Hematopoietic multipotent progenitor cell treated with erythropoietin and hydrocortisone succinate and interleukin-3 and kit ligand, for 17 days (in vitro differentiated cells): ENCODE results near the gene GBP7.
"Not testable (repeated sequence)": the region's sequence is repeated elsewhere in the genome, so short reads cannot be mapped to it uniquely, and the experiment has no call there.

Experiments
- DNase-seq: peaks from one replicate; pipeline ENCODE4 v3.0.0-alpha.2; 2015; ENCODE audit warnings: low spot score

The GBP7 gene, protein sequence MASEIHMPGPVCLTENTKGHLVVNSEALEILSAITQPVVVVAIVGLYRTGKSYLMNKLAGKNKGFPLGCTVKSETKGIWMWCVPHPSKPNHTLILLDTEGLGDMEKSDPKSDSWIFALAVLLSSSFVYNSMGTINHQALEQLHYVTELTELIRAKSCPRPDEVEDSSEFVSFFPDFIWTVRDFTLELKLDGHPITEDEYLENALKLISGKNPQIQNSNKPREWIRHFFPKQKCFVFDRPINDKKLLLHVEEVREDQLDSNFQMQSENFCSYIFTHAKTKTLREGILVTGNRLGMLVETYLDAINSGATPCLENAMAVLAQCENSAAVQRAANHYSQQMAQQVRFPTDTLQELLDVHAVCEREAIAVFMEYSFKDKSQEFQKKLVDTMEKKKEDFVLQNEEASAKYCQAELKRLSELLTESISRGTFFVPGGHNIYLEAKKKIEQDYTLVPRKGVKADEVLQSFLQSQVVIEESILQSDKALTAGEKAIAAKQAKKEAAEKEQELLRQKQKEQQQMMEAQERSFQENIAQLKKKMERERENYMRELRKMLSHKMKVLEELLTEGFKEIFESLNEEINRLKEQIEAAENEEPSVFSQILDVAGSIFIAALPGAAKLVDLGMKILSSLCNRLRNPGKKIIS

DNA sequence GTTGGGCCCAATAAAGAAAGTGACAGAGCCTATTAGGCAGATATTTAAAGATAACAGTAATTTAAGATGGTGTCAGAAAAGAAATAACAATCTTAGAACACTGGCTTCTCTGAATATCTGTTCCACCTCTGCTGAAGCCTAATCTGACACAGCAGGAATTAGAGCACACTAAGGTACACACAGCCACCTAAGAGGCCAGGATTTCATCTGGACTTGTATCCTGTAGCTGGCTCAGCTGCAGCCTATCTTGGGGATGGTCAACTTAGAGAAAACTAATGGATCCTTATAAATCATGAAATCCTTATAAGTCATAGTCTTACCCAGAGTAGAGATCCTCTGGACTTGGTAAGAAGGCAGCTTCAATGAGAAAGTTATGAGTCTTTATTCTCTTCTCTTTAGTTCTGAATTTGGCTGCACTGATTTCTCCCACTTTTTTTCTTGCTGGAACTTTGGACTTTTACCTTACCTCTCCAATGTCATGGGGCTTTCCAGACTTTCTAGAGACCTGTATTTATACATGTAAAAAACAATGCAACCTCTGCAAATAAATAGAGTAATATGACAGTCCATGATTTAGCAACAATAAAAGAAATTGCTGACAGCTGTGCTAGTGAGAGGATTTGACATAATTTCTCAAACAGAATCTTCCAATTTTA, at the start of gene GBP7:
TSS of gene GBP7 (minus strand) at position 403 of the 656 bp plus-strand sequence. CDS start 4,068 bp downstream, outside the sequence.
- no peak for DNase-seq

DNA sequence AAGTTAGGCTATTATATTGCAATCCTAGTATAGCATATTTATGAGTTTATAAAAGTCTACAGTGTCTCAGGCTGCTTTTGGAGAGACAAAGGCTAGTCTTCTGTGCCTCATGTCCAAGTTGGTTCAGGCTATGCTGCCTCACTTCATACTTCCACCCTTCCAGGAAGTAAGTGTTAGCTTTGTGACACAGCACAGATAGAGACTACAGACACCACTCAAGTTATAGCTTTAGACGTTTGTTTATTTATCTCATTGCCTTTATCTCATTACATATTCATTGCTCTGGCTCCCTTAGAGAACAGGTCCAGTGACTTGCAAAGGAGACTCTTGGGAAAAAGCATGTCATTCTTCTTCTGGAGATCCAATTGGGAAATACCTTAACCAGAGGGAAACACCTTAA, 45.5 kb upstream of the GBP7 start:
- DNase-seq: no peak

DNA sequence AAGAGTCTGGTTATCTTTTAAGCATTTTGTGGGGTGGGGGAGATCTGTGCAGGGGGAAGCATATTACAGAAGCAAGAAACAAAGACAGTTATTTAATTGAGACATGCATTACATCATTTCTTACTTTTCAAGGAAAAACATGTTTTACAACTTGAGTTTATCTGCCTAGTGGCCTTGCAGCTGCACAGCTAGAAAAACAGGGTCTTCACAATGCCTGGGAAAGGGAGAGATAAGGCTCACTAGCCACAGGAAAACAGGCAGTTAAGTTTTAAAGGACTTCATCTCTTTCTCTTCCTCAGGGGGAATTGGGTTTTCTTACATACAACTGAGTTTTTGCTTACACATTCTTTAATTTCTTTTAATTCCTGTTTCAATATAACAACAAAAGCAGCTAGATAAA, 44.0 kb upstream of the GBP7 start:
- not testable (repeated sequence) for DNase-seq

DNA sequence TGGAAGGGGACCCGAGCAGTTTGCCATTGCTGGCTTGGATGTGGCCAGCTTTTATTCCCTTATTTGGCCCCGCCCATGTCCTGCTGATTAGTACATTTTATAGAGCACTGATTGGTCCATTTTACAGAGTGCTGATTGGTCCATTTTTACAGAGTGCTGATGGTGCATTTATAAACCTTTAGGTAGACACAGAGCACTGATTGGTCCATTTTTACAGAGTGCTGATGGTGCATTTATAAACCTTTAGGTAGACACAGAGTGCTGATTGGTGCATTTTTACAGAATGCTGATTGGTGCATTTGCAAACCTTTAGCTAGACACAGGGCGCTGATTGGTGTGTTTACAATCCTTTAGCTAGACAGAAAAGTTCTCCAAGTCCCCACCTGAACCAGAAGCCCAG, 43.1 kb upstream of the GBP7 start:
- DNase-seq: not testable (repeated sequence)

DNA sequence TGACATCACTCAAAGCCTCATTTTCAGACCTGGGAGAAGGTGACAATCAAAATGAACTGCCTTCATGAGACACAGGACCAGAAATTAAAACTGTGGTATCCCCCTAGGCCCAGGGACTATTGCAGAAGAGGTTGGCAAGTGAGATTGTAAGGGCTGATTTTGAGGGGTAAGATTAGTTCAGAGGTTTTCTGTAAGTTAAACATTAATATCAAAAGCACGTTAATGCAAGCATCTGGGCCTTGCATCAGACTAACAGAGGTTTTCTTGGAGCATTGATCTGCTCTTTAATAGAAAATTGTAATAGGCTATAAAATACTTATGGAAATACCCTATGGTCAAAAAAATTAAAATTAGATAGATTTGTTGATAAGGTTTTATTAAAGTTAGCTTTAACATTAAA, 37.5 kb upstream of the GBP7 start:
- DNase-seq: no peak

DNA sequence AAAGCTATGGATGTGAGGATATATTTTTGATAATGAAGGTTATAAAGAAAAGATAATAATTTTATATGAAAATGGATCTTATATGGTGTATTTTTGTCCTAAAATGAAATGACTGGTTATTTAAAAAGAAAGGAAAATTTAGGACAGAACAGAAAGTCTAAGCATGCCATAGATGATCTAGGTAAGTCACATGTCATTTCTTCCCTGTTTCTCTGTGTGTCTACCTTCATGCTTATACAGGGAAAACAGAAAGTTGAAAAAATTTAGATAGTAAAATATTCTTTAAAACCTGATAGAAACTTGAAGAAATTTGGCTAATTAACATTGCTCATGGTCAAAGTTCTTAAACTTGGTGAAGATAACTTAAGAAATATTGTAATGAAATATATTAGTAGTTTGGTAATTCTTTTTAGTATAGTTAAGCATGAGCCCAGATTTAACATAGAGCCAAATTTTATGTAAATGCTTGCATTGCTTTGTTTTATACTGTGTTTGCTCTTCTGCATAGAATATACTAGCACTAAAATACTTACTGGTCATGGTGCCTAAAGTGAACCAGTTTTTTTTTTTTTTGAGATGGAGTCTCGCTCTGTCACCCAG, 35.3 kb upstream of the GBP7 start:
- no peak for DNase-seq

DNA sequence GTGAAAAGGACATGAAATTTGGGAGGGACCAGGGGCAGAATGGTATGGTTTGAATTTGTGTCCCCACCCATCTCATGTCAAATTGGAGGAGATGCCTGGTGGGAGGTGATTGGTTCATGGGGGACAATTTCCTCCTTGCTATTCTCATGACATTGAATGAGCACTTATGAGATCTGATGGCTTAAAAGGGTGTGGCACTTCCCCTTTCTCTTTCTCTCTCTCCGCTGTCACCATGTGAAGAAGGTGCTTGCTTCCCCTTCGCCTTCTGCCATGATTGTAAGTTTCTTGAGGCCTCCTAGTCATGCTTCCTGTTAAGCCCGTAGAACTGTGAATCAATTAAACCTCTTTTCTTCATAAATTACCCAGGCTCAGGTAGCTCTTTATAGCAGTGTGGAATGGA, 30.6 kb upstream of the GBP7 start:
- DNase-seq: no peak

DNA sequence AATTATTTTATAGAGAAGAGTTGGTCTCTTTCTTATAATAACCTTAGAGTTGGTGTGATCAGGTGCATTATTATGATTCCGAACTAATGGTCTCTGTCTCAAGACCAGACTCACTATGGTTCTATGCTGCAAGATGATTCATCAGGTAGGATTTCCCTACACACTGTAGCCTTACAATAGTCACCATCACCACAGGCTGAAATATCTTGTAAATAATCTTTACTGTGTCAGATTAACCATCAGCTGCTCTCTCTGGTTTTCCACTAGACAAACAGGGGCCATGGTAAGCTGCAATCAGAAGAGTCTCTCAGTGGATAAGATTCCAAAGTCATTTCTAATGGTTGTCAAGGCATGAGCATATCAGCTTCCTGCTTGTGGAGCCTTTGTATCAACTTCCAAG, 27.4 kb upstream of the GBP7 start:
- no peak for DNase-seq

DNA sequence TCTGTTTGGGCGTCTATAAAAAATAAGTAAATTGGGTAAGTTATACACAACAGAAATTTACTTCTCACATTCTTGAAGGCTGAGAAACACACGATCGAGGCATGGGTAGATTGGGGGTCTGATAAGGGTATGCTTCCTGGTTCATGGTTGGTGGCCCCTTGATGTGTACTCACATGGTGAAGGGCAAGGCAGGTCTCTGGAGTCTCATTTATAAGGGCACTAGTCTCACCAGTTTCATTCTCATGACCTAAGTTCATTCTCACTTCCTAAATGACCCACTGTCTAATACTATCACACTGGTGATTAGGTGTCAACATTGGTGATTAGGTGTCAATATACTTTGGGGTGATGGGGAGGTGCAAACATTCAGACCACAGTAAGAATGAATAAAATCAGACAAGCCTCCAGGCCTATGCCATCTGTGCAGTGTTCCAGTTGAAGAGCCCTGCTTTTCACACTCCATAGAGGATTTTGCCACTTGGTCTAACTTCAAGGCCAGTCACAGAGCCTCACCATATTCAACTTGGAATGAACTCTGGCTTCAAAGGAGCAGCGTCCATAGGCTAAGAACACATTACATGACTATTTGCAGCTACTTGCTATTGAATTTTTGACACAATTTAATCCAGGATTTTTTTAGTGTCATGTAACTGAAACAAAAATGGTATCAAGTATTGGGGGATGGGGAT, 25.4 kb upstream of the GBP7 start:
- DNase-seq: no peak

DNA sequence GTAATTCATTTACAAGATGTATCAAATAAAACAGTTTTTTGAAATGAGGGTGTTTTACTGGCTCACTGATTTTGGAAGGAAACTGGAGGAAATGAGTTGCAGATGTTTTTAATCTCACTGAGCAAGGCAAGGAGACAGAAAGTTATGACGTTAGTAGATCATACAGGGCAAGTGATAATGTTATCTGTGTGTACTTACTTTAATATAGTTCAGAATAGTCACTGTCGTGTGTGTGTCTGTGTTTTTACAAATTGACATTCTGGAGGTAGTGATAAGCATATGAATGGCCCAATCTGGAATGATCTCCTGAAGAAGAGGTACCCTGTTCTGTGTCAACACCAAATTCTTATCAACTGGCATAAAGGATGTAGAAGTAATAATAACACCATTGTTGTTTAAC, 24.9 kb upstream of the GBP7 start:
- no peak for DNase-seq

DNA sequence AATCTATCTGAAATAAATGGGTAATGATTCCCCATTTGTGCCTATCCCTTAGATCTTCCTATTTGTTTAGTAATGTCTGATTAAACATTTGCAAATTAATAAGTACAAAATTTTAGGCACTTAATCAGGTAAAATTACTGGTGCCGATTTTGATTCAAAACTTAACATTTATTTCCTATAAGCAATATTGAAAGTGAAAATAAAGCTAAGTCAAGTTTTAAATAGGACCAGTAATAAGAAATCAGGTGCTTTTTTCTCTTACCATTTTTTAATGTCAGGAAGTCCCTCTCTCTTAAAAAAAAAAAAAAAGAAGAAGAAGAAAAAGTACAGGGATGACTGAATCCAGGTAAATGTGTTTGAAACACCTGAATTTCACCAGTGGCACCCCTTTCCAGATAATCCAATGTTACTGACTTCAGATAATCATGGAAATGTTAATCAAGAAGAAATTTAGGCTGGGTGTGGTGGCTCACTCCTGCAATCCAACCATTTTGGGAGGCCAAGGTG, 23.8 kb upstream of the GBP7 start:
- no peak for DNase-seq

DNA sequence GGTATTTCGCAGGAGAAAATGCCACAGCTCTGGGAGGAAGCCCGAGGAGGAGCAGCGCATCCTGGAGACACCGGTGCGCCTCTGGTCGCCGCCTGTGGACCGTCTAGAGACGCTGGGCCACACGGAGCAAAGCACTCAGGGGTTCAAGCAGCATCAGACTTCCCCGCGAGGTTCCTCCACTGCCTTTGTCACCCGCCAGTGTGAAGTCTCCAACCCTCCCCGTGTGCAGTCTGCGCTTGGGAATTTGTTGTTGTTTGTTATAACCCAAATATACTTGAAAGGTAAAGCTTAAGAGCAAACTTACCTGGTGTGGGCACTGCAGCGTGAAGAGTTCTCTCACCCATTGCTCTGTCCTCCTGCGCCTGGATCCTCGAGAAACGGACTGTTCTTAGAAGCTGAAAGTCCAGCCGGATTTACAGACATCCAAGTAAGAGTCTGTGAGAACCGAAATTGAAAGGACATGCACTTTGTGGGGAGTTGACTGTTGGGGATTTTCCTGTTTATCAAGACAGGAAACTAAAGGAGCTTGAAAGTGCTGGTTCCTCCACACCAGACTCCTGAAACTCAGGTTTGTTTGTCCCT, 22.8 kb upstream of the GBP7 start, which contains the start of gene GBP4:
TSS of gene GBP4 (minus strand) at position 452 of the 582 bp plus-strand sequence. CDS start at position 344, 108 bp downstream.
- DNase-seq: no peak

DNA sequence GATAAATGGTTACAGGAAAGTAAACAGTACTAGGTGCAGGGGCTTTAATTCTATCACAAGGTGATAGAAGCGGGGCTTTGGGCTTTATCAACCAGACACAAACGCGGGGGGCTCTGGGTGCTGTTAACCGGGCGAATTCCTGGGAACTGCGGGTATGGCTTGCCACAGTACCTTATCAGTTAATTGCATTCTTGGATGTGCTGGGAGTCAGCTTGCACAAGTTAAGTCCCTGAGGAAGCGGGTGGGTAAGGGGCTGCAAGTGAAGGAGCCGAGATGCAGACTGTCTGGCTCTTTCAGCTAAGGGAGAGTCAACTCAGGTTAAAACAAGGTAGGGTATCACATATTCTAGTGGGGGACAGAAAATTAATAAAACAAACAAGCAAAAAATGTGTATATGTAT, 22.3 kb upstream of the GBP7 start:
- no peak for DNase-seq

DNA sequence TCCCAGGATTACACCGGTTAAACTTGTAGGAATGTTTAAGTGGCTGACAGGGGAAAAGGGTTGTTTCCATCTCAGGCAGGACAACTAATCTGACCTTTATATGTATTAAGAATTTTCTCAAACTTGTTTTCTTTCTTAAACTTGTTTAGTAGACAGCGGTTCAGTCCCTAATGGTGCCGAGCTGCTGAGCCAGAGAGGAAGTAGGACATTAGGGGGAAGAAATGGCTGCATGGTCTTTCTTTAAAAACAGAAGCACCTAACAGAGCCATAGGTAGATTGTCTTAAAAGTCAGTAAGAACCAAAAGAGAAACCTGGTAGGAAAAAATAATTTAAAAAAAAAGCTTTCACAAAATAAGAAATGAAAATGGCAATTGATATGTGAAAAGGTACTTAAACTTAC, 19.7 kb upstream of the GBP7 start:
- DNase-seq: no peak

DNA sequence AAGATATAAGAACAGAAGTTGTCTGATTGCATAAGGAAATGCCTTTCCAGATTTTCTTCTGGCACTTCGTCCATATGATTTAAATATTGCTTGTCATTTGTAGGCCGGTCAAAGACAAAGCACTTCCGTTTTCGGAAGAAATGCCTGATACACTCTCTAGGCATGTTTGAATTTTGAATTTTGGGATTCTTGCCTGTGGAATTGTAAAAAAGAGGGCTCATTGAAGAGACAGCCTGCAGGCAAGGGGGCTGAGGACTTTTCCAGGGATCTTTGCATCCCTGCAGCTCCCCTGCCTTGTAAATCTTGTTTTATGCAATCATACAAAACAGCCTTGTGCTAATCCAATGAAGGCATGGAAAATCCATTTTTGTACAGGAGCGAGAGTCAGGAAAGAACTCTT, 15.5 kb upstream of the GBP7 start:
- DNase-seq: no peak

DNA sequence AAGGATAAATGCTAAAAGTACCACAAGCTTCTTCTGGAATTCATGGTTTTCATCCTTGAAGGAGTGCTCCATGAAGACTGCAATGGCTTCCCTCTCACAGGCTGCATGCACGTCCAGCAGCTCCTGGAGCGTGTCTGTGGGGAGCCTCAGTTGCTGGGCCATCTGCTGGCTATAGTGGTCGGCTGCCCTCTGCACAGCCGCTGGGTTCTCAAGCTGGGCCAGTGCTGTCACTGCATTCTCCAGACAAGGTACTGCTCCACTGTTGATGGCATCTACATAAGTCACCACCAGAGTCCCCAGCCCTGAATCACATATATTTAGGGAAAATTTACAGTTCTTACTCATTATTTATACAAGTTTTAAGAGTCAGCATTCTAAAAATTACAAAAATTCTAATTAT, 14.2 kb upstream of the GBP7 start:
- DNase-seq: no peak

DNA sequence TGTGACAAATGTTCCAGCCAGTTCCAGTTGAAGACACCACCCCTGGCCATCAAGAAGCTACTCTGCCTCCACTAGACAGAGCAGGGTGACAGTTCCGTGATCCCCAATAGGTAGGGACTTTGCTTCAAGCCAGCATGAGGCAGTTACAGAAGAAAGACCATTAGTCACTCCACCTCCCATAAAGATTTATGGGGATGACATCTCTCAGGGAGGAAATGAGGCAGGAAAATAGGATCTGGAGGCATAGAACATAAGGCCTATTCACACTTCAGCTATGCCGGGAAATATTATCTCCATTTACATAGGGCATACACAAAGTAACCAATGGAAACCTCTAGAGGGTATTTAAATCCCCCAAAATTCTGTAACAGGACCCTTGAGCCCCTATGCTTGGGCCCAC, 3.5 kb upstream of the GBP7 start:
- no peak for DNase-seq

DNA sequence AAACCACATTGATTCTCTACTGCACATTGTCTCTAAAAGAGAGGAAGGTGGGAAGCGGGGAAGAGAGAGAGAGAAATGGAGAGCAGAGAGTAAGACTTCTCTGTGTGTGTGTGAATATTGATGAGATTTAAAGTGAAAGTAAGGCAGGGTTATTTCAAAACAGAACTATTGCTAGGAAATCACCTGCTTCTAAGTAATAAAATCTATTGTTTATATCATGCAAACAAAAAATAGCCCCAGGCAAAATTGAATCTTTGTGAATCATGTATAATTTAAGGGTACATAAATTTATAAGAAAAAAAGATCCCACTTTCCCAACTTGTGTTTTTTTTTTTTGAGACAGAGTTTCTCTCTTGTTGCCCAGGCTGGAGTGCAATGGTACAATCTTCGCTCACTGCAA, 1.2 kb upstream of the GBP7 start:
- DNase-seq: no peak

DNA sequence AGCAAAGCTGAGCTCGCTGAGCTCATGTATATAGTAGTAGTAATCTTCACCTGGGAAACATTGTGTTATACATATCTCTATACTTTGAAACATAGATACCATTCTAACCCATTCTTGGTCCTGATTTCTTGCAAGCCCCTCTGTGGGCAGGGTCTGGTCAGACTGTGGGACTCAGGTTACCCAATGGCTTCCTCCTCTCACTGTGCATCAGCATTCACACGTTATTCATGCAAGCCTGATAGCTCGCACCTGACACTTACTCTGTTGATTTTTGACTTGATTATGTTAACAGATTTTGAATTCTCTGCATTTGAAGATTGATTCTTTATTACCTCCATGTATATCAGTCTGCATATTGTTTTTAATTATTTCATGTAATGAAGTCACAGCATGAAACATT, 1.3 kb downstream of the GBP7 start:
- DNase-seq: no peak

DNA sequence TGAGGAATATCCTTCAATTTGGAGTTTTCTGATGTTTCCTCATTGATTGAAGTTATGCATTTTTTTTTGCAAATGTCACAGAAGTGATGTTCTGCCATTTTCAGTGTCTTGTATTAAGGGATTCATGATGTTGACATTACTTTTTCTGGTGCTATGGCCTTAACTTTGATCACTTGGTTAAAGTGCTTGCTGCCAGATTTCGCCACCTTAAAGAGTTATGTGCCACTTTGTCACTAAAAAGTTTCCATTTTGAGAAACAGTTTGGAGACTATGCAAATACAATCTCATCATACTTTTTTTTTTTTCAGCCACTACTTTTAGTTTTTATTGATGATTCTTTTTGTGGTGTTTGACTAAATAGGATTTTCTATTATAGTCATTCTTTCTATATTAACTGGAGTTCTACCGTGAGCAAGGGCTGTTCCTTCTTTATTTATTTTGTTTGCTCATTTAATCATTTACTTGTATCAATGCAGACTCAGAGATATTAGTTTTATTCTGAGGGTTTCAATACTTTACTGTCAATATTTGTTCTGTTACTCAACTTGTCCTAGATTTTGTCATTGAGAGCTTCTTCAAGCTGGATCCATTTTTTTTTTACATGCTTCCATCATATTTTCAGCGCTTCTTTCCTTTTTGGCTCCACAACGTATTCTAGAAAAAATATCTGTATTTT, 3.2 kb downstream of the GBP7 start:
- no peak for DNase-seq

DNA sequence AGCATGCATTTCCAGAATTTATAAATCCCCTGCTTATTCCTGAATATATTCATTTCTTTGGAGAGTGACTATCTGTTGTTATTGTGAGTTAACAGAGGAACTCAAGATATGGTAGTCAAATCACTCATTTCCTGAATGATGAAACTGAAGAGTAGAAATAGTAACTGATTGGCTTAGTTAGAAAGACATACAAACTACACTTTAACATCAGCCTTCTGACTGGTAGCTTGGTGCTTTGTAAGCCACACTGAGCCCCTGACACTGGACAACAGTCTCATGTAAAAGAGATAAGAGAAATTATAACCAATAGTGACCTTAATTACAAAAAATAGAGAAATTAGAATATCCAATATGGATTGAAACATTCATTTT, 4.8 kb downstream of the GBP7 start:
- no peak for DNase-seq
